H9 (cell line): ENCODE results near the gene CLDN10. TPM values are rescaled to one million over a fixed set of nuclear protein-coding genes. Genes with fewer than 3 reads are reported as not detected.

Experiments
- DNase-seq: peaks from one replicate; pipeline ENCODE4 v3.0.0-alpha.2; 2017
- H2AFZ ChIP-seq: one replicate; pipeline ENCODE4 v1.6.1; 2013; ENCODE audit warnings: mild to moderate bottlenecking, low read length, control low read depth, moderate library complexity
- H2AK5ac ChIP-seq: 2 replicates; pipeline ENCODE4 v1.6.1; 2013; ENCODE audit warnings: low read length, control low read depth, mixed read lengths; ENCODE audit not compliant: insufficient read length
- H2BK120ac ChIP-seq: one replicate; pipeline ENCODE4 v1.6.1; 2013; ENCODE audit warnings: low read depth, mild to moderate bottlenecking, low read length, control low read depth, inconsistent platforms; ENCODE audit not compliant: poor library complexity, severe bottlenecking
- H2BK12ac ChIP-seq: 2 replicates; pipeline ENCODE4 v1.6.1; 2013; ENCODE audit warnings: low read length, control low read depth, mixed read lengths, low read depth; ENCODE audit not compliant: insufficient read length
- H2BK15ac ChIP-seq: 2 replicates; pipeline ENCODE4 v1.6.1; 2013; ENCODE audit warnings: low read depth, low read length, control low read depth
- H2BK20ac ChIP-seq: one replicate; pipeline ENCODE4 v1.6.1; 2013; ENCODE audit warnings: low read depth, mild to moderate bottlenecking, low read length, control low read depth, inconsistent platforms; ENCODE audit not compliant: poor library complexity, severe bottlenecking
- H2BK5ac ChIP-seq: 2 replicates; pipeline ENCODE4 v1.6.1; 2013; ENCODE audit warnings: low read length, control low read depth, mixed read lengths; ENCODE audit not compliant: insufficient read length
- H3K14ac ChIP-seq: 2 replicates; pipeline ENCODE4 v1.6.1; 2013; ENCODE audit warnings: low read length, control low read depth; ENCODE audit not compliant: insufficient read depth
- H3K18ac ChIP-seq: 2 replicates; pipeline ENCODE4 v1.6.1; 2013; ENCODE audit warnings: low read depth, mild to moderate bottlenecking, mixed read lengths, low read length, control low read depth; ENCODE audit not compliant: insufficient read length
- H3K23ac ChIP-seq: 2 replicates; pipeline ENCODE4 v1.6.1; 2013; ENCODE audit warnings: low read length, control low read depth, mixed read lengths, low read depth; ENCODE audit not compliant: insufficient read length
- H3K23me2 ChIP-seq: 2 replicates; pipeline ENCODE4 v1.6.1; 2013; ENCODE audit warnings: low read depth, mild to moderate bottlenecking, mixed read lengths, low read length, control low read depth; ENCODE audit not compliant: insufficient read length, poor library complexity, severe bottlenecking
- H3K27ac ChIP-seq: 2 replicates; pipeline ENCODE4 v1.5.1; 2013; ENCODE audit warnings: low read length, control low read depth, mixed read lengths, low read depth; ENCODE audit not compliant: insufficient read length
- H3K27me3 ChIP-seq: 2 replicates; pipeline ENCODE4 v1.6.1; 2013; ENCODE audit warnings: low read length, control low read depth, inconsistent platforms; ENCODE audit not compliant: insufficient read depth
- H3K4ac ChIP-seq: 2 replicates; pipeline ENCODE4 v1.6.1; 2013; ENCODE audit warnings: low read depth, mild to moderate bottlenecking, control low read depth, inconsistent platforms, low read length, moderate library complexity
- H3K4me1 ChIP-seq: 2 replicates; pipeline ENCODE4 v1.6.1; 2013; ENCODE audit warnings: low read length, control low read depth, inconsistent platforms; ENCODE audit not compliant: insufficient read depth
- H3K4me2 ChIP-seq: 2 replicates; pipeline ENCODE4 v1.6.1; 2013; ENCODE audit warnings: low read length, control low read depth, mixed read lengths; ENCODE audit not compliant: insufficient read length, insufficient read depth
- H3K56ac ChIP-seq: 2 replicates; pipeline ENCODE4 v1.6.1; 2013; ENCODE audit warnings: low read depth, mild to moderate bottlenecking, mixed read lengths, low read length, control low read depth; ENCODE audit not compliant: insufficient read length
- H3K79me1 ChIP-seq: 2 replicates; pipeline ENCODE4 v1.6.1; 2013; ENCODE audit warnings: low read depth, mild to moderate bottlenecking, moderate library complexity, low read length, control low read depth, inconsistent platforms; ENCODE audit not compliant: insufficient read depth, poor library complexity, severe bottlenecking
- H3K79me2 ChIP-seq: 2 replicates; pipeline ENCODE4 v1.6.1; 2013; ENCODE audit warnings: low read length, control low read depth, inconsistent platforms; ENCODE audit not compliant: insufficient read depth
- H3K9ac ChIP-seq: 2 replicates; pipeline ENCODE4 v1.6.1; 2013; ENCODE audit warnings: low read length, control low read depth, mixed read lengths; ENCODE audit not compliant: insufficient read length; ENCODE audit errors: extremely low read depth
- H3K9me3 ChIP-seq: one replicate; pipeline ENCODE4 v1.6.1; 2013; ENCODE audit warnings: low read depth, low read length, inconsistent platforms; ENCODE audit not compliant: control insufficient read depth
- H3T11ph ChIP-seq: one replicate; pipeline ENCODE4 v1.6.1; 2013; ENCODE audit warnings: mild to moderate bottlenecking, low read length, control low read depth, inconsistent platforms
- H4K20me1 ChIP-seq: one replicate; pipeline ENCODE4 v1.6.1; 2013; ENCODE audit not compliant: control insufficient read depth, insufficient read length, insufficient read depth
- H4K5ac ChIP-seq: 2 replicates; pipeline ENCODE4 v1.6.1; 2013; ENCODE audit warnings: low read depth, mild to moderate bottlenecking, mixed read lengths, low read length, control low read depth; ENCODE audit not compliant: insufficient read length
- H4K8ac ChIP-seq: replicated peaks from 2 replicates; pipeline ENCODE4 v1.6.1; 2013; ENCODE audit warnings: low read length, control low read depth, mixed read lengths, low read depth; ENCODE audit not compliant: insufficient read length
- H4K91ac ChIP-seq: 2 replicates; pipeline ENCODE4 v1.6.1; 2013; ENCODE audit warnings: low read depth, mild to moderate bottlenecking, moderate library complexity, mixed read lengths, low read length, control low read depth; ENCODE audit not compliant: insufficient read length
- H3K27ac Mint-ChIP-seq, 3 experiments: 2 replicates in 2 of 3; 3 replicates in 1 of 3; pipeline ENCODE4 v1.8.0; 2020 to 2021; ENCODE audit warnings: mixed read lengths in 3 of 3, mild to moderate bottlenecking in 1 of 3, moderate library complexity in 1 of 3
- H3K27me3 Mint-ChIP-seq: 2 replicates; pipeline ENCODE4 v1.8.0; 2021; ENCODE audit warnings: low read depth, mild to moderate bottlenecking, moderate library complexity, mixed read lengths
- H3K36me3 Mint-ChIP-seq, 3 experiments: 2 replicates in 2 of 3; 3 replicates in 1 of 3; pipeline ENCODE4 v1.8.0; 2020 to 2021; ENCODE audit warnings: low read depth in 3 of 3, mixed read lengths in 3 of 3; ENCODE audit not compliant: insufficient read depth in 1 of 3
- H3K4me1 Mint-ChIP-seq, 2 experiments: 2 replicates each; pipeline ENCODE4 v1.8.0; 2020; ENCODE audit warnings: mixed read lengths in 2 of 2
- H3K4me3 Mint-ChIP-seq, 2 experiments: 2 replicates in 1 of 2; 3 replicates in 1 of 2; pipeline ENCODE4 v1.8.0; 2020 to 2021; ENCODE audit warnings: mild to moderate bottlenecking in 2 of 2, mixed read lengths in 2 of 2, moderate library complexity in 1 of 2
- H3K9me3 Mint-ChIP-seq, 2 experiments: 2 replicates in 1 of 2; 3 replicates in 1 of 2; pipeline ENCODE4 v1.8.0; 2020; ENCODE audit warnings: mild to moderate bottlenecking in 2 of 2, mixed read lengths in 2 of 2, moderate library complexity in 1 of 2
- CTCF ChIP-seq: fragments of 200-600 bp; sonication (generic); conservative IDR thresholded peaks from 3 replicates; pipeline ENCODE4 v1.8.0; 2021; ENCODE audit warnings: antibody characterized with exemption, mild to moderate bottlenecking
- WGBS: extraction: QIAGEN DNeasy Blood & Tissue Kit; methylation state at CpG from one replicate; pipeline ENCODE4 v1.1.7; 2013; ENCODE audit warnings: missing lambda C conversion rate, low lambda C conversion rate, mixed read lengths; ENCODE audit not compliant: insufficient read length; ENCODE audit errors: extremely low coverage; 5-methylcytosine and 5-hydroxymethylcytosine counted together
- total RNA-seq: library from RNA; stranded (reverse); gene quantifications from 2 replicates; pipeline ENCODE4 v1.2.1, GENCODE V29; 2021

The CLDN10 gene
- total RNA-seq, 1 experiment from 2014 or later, result 20.7 TPM

GRCh38 chr13:95541911-95542474, 10.5 kb upstream of the CLDN10 start:
- no peak overlapping the region for H3K14ac ChIP-seq
- no peak overlapping the region for H4K5ac ChIP-seq
- no peak overlapping the region for H4K8ac ChIP-seq
- H4K20me1 ChIP-seq, result no peaks in the 10 kb centered on the region
- no peaks in the 10 kb centered on the region; the same call in 1 of the 2 replicates for H3K4me1 ChIP-seq
- no peak overlapping the region for H3T11ph ChIP-seq
- no peak overlapping the region for H2AK5ac ChIP-seq
- H3K4me2 ChIP-seq, result no peak overlapping the region
- H3K9me3 Mint-ChIP-seq, result no peaks in the 10 kb centered on the region
- no peaks in the 10 kb centered on the region for H3K27me3 ChIP-seq
- no peak overlapping the region for H3K4me3 Mint-ChIP-seq
- H3K56ac ChIP-seq, result no peak overlapping the region
- H3K9me3 ChIP-seq, result no peaks in the 10 kb centered on the region
- no peaks in the 10 kb centered on the region for H3K79me1 ChIP-seq
- H2BK12ac ChIP-seq, result no peak overlapping the region
- H2BK15ac ChIP-seq, result no peak overlapping the region
- no peak overlapping the region for H3K18ac ChIP-seq
- no peak overlapping the region for H3K4ac ChIP-seq
- no peak overlapping the region for H3K9ac ChIP-seq
- no peaks in the 10 kb centered on the region for H3K36me3 Mint-ChIP-seq
- H2AFZ ChIP-seq, result no peak overlapping the region
- H2BK20ac ChIP-seq, result no peak overlapping the region
- no peaks in the 10 kb centered on the region for H3K79me2 ChIP-seq
- H3K23me2 ChIP-seq, result no peaks in the 10 kb centered on the region
- no CpG with 5 or more reads among the region's 8 CpGs for WGBS
- no peak overlapping the region for H2BK5ac ChIP-seq
- H3K23ac ChIP-seq, result no peak overlapping the region
- H3K4me1 Mint-ChIP-seq, result peaks cover 20 to 27% of the 10 kb centered on the region in 2 experiments
- DNase-seq, result no peak
- H3K27me3 Mint-ChIP-seq, result no peaks in the 10 kb centered on the region
- no peak for TF ChIP-seq CTCF
- no peak overlapping the region for H3K27ac Mint-ChIP-seq
- H2BK120ac ChIP-seq, result no peak overlapping the region
- H4K91ac ChIP-seq, result no peak overlapping the region
- no peak overlapping the region for H3K27ac ChIP-seq
